Muscle layer of duodenum (tissue), 2 donors: Measurements from ENCODE around the gene FCHO1.

ENCODE experiments used
- H3K27ac ChIP-seq: one replicate; pipeline ENCODE4 v1.7.0; 2013; ENCODE audit warnings: mild to moderate bottlenecking, low read length
- H3K27me3 ChIP-seq: one replicate; pipeline ENCODE4 v1.7.0; 2013; ENCODE audit warnings: low read depth, mild to moderate bottlenecking, control low read depth, low read length
- H3K36me3 ChIP-seq, 2 donors: one replicate each; pipeline ENCODE4 v1.7.0; 2013; ENCODE audit warnings: low read length in 2 of 2, control low read depth in 1 of 2, mild to moderate bottlenecking in 1 of 2; ENCODE audit not compliant: insufficient read depth in 2 of 2, control insufficient read depth in 1 of 2
- H3K4me1 ChIP-seq, 2 donors: one replicate each; pipeline ENCODE4 v1.7.0; 2013; ENCODE audit warnings: low read length in 2 of 2, mild to moderate bottlenecking in 2 of 2, control low read depth in 1 of 2, moderate library complexity in 1 of 2; ENCODE audit not compliant: insufficient read depth in 2 of 2, control insufficient read depth in 1 of 2
- H3K4me3 ChIP-seq, 2 donors: one replicate each; pipeline ENCODE4 v1.7.0; 2013; ENCODE audit warnings: low read length in 2 of 2, low read depth in 1 of 2, mild to moderate bottlenecking in 1 of 2
- H3K9me3 ChIP-seq, 2 donors: one replicate each; pipeline ENCODE4 v1.7.0; 2013; ENCODE audit warnings: low read length in 2 of 2, control low read depth in 1 of 2, mild to moderate bottlenecking in 1 of 2; ENCODE audit not compliant: control insufficient read depth in 1 of 2
- donor health status: healthy.

FCHO1 gene

DNA sequence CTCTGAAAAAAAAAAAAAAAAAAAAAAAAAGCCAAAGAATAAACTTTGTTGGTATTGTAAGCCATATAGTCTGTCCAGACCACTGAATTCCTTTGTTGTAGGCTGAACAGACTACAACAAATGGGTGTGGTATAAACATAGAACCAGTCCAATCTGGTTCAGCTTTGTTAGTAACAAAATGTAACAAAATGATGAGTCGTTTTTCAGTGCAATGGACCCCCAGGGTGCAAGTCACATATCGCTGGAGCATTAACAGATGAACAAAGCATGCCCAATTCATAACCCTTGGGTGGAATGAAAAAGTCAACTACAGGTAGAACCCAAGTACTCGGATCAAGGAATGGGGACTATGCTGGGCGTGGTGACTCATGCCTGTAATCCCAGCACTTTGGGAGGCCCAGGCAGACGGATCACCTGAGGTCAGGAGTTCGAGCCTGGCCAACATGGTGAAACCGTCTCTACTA lies 13.6 kb upstream of the FCHO1 start:
- peaks cover 0 to 3% of the 10 kb centered on the region in 2 donors for H3K4me1 ChIP-seq
- peaks cover 21 to 36% of the 10 kb centered on the region in 2 donors for H3K36me3 ChIP-seq
- H3K9me3 ChIP-seq: no peaks in the 10 kb centered on the region
- no peaks in the 10 kb centered on the region for H3K27me3 ChIP-seq
- no peak overlapping the region for H3K27ac ChIP-seq
- H3K4me3 ChIP-seq: no peak overlapping the region

- Histone ChIP-seq H3K27ac (no peak overlapping the region), H3K4me1 (peaks cover 0 to 3% of the 10 kb centered on the region in 2 donors), H3K27me3 (no peaks in the 10 kb centered on the region), H3K4me3 (no peak overlapping the region), H3K9me3 (no peaks in the 10 kb centered on the region), H3K36me3 (peaks cover 11 to 20% of the 10 kb centered on the region in 2 donors)
Measured at GRCh38 chr19:17739121-17739875, 12.0 kb upstream of the FCHO1 start.

DNA sequence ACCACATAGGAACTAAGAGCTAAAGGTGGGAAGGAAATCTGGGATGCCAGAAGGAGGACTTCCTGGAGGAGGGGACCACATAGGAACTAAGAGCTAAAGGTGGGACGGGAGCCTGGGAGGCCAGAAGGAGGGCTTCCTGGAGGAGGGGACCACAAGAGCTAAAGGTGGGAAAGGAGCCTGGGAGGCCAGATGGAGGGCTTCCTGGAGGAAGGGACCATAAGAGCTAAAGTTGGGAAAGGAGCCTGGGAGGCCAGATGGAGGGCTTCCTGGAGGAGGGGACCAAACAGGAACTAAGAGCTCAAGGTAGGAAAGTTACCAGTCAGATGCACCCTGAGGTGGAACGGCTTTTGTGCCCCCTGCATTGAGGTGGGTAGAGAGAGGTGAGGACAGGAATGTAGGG lies 9.8 kb upstream of the FCHO1 start:
- no peaks in the 10 kb centered on the region for H3K9me3 ChIP-seq
- H3K4me3 ChIP-seq: no peak overlapping the region
- H3K4me1 ChIP-seq: peaks cover 0 to 3% of the 10 kb centered on the region in 2 donors
- H3K27me3 ChIP-seq: no peaks in the 10 kb centered on the region
- H3K36me3 ChIP-seq: peaks cover 0 to 4% of the 10 kb centered on the region in 2 donors
- no peak overlapping the region for H3K27ac ChIP-seq

GRCh38 chr19:17743874-17744580 lies 7.2 kb upstream of the FCHO1 start:
- no peak overlapping the region for H3K4me3 ChIP-seq
- no peak overlapping the region for H3K27ac ChIP-seq
- no peaks in the 10 kb centered on the region for H3K27me3 ChIP-seq
- no peaks in the 10 kb centered on the region for H3K36me3 ChIP-seq
- no peaks in the 10 kb centered on the region for H3K9me3 ChIP-seq
- peaks cover 3 to 23% of the 10 kb centered on the region in 2 donors for H3K4me1 ChIP-seq

GRCh38 chr19:17747205-17748098 lies 3.8 kb upstream of the FCHO1 start:
- peaks cover 3 to 20% of the 10 kb centered on the region in 2 donors for H3K4me1 ChIP-seq
- peak overlapping the region; percentile 26 to 69 for H3K4me3 ChIP-seq
- no peak overlapping the region for H3K27ac ChIP-seq
- H3K9me3 ChIP-seq: no peaks in the 10 kb centered on the region
- no peaks in the 10 kb centered on the region for H3K27me3 ChIP-seq
- H3K36me3 ChIP-seq: no peaks in the 10 kb centered on the region

DNA sequence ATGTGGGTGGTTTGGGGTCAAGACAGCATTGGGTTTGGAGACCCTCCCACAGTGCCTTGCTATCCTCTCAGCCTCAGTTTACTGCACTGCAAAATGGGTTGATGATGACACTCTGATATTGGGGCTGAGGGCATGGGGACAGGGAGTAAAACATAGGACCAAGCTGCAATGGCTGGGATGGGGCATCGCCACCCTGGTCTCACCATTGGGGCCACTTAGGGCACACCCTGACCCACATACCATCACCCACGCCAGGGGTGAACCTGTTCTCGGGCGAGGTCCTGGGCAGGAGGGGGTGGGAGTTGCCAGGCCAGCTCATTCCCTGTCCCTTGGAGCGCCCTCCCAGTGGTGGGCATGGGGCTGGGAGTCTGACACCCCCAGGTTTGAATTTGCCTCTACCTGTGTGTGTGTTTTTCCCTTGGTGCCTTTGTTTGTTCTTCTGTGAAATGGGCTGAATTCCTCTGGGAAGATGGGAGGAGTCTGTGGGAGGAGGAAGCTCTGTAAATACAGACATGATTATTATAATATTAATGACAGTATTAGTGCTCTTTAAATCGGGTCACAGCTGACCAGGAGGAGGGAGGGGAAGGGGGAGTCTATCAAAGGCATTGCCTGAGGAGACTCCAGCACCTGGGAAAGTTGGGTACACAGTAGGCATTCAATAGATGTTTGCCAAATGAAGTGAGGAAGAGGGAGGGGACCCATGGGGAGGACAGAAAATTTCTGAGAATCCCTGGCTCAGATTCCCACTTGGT lies 2.2 kb upstream of the FCHO1 start:
- Histone ChIP-seq H3K4me3 (no peak overlapping the region), H3K4me1 (peaks cover 3 to 20% of the 10 kb centered on the region in 2 donors), H3K36me3 (no peaks in the 10 kb centered on the region), H3K9me3 (no peaks in the 10 kb centered on the region), H3K27ac (no peak overlapping the region), H3K27me3 (no peaks in the 10 kb centered on the region)

DNA sequence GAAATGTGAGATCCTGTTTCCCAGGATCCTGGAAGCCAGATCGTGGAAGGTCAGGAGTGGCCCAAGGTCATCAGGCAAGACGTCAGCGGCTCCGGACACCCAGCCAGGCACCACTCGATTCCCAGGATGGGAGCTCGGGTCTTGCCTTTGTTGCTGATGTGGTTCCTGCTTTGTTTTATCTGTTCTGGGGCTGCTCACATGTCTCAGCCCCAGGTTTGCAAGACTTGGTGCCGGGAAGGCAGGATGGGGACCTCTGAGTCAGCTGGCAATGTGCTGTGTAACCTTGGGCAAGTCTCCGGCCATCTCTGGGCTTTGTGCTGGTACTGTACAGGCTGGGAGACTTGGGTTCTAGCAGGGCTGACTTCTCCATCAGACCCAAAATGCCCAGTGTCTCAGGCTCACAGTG lies 1.4 kb upstream of the FCHO1 start:
- no peaks in the 10 kb centered on the region for H3K9me3 ChIP-seq
- H3K36me3 ChIP-seq: no peaks in the 10 kb centered on the region
- no peak overlapping the region for H3K4me3 ChIP-seq
- peaks cover 3 to 21% of the 10 kb centered on the region in 2 donors for H3K4me1 ChIP-seq
- H3K27ac ChIP-seq: no peak overlapping the region
- no peaks in the 10 kb centered on the region for H3K27me3 ChIP-seq

DNA sequence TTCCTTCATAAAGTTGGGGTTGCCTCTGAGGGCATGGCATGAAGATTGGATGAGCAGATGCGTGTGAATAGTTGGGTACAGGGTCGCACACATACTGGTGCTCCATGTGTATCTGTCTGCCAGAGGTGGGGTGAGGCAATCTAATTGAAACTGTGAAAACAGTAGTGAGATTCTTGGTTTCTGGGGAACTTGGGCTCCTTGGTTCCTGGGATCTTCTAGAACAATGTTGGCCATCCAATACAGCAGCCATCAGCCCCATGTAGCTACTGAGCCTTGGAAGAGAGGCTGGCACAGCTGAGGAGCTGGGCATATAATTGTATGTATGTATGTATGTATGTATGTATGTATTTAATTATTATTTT lies 616 bp downstream of the FCHO1 start:
- Histone ChIP-seq H3K4me3 (no peak overlapping the region), H3K36me3 (no peaks in the 10 kb centered on the region), H3K27me3 (no peaks in the 10 kb centered on the region), H3K4me1 (peaks cover 3 to 19% of the 10 kb centered on the region in 2 donors), H3K9me3 (no peaks in the 10 kb centered on the region), H3K27ac (no peak overlapping the region)

- Histone ChIP-seq H3K27me3 (no peaks in the 10 kb centered on the region), H3K27ac (no peak overlapping the region), H3K9me3 (no peaks in the 10 kb centered on the region), H3K36me3 (no peaks in the 10 kb centered on the region), H3K4me1 (peaks cover 0 to 14% of the 10 kb centered on the region in 2 donors), H3K4me3 (no peak overlapping the region)
Measured at GRCh38 chr19:17752865-17753639, 1.8 kb downstream of the FCHO1 start.

DNA sequence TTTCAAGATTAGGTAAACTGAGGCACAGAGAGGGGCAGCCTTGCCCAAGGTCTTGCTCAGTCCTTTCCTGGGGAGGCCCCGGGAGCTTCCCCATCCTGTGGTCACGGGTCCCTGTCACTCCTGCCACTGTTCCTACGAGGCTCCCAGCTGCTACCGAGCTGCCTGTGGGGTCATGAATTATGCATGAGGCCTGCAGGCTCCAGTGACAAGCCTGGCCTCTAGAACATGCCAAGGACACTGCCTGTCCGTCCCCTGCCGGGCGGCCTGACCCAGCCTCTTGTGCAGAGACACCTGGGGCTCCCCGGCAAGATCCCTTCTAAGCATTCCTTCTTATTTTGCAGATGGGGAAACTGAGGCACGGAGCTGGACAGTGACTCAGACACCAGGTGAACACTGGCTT lies 2.7 kb downstream of the FCHO1 start:
- peaks cover 0 to 8% of the 10 kb centered on the region in 2 donors for H3K4me1 ChIP-seq
- H3K27ac ChIP-seq: no peak overlapping the region
- H3K27me3 ChIP-seq: no peaks in the 10 kb centered on the region
- no peak overlapping the region for H3K4me3 ChIP-seq
- H3K9me3 ChIP-seq: no peaks in the 10 kb centered on the region
- no peaks in the 10 kb centered on the region for H3K36me3 ChIP-seq
